Activated T-cell treated with anti-CD3 and anti-CD28 coated beads, Interleukin-2, amount 50 U/mL, for 72 hours (primary cell): ENCODE data around the gene PCLO. TPM values are rescaled to one million over a fixed set of nuclear protein-coding genes. Genes with fewer than 3 reads are reported as not detected.
"Not testable (repeated sequence)": the region's sequence is repeated elsewhere in the genome, so short reads cannot be mapped to it uniquely, and the experiment has no call there.

Experiments used
- ATAC-seq, 2 donors: fragments of 150-1000 bp; cut with Tn5 transposase; replicated peaks in 1 of 2; 2 replicates each; pipeline ENCODE4 v1.10.0; 2021; ENCODE audit warnings: moderate library complexity in 2 of 2, mild to moderate bottlenecking in 1 of 2
- DNase-seq, 2 donors: peaks; one replicate each; pipeline ENCODE4 v3.0.0; 2021 to 2022; ENCODE audit warnings: mixed read lengths in 1 of 2
- H3K27ac Mint-ChIP-seq: one replicate; pipeline ENCODE4 v1.8.0; 2022; ENCODE audit warnings: mild to moderate bottlenecking, moderate library complexity, mixed read lengths
- H3K27me3 Mint-ChIP-seq: one replicate; pipeline ENCODE4 v1.8.0; 2022; ENCODE audit warnings: low read depth, mixed read lengths
- H3K36me3 Mint-ChIP-seq, 2 donors: one replicate each; pipeline ENCODE4 v1.8.0; 2022; ENCODE audit warnings: mixed read lengths in 2 of 2, mild to moderate bottlenecking in 1 of 2; ENCODE audit not compliant: insufficient read depth in 2 of 2
- H3K4me1 Mint-ChIP-seq: one replicate; pipeline ENCODE4 v1.8.0; 2022; ENCODE audit warnings: low read depth, mixed read lengths
- H3K4me3 Mint-ChIP-seq, 2 donors: one replicate each; pipeline ENCODE4 v1.8.0; 2022; ENCODE audit warnings: mild to moderate bottlenecking in 2 of 2, mixed read lengths in 2 of 2, moderate library complexity in 2 of 2
- H3K9me3 Mint-ChIP-seq, 2 donors: one replicate each; pipeline ENCODE4 v1.8.0; 2022; ENCODE audit warnings: mixed read lengths in 2 of 2
- total RNA-seq, 2 donors: library from RNA; stranded (reverse); gene quantifications; one replicate each; pipeline ENCODE4 v1.2.3, GENCODE V29; 2022

PCLO gene
- total RNA-seq, 2 donors from 2014 or later = 0.02 to 0.22 TPM

- H3K36me3 Mint-ChIP-seq = peaks cover 6 to 7% of the 10 kb centered on the region in 2 donors
- DNase-seq (no peak), ATAC-seq (no peak)
- H3K27me3 Mint-ChIP-seq = no peaks in the 10 kb centered on the region
- H3K4me3 Mint-ChIP-seq = no peak overlapping the region
- no peaks in the 10 kb centered on the region for H3K4me1 Mint-ChIP-seq
- H3K9me3 Mint-ChIP-seq = peaks cover 6 to 8% of the 10 kb centered on the region in 2 donors
- H3K27ac Mint-ChIP-seq = no peak overlapping the region
Observed at GRCh38 chr7:83119026-83119382, 43.7 kb downstream of the PCLO start.

- no peak for DNase-seq
- Mint-ChIP-seq H3K27me3 (no peaks in the 10 kb centered on the region), H3K4me3 (no peak overlapping the region), H3K27ac (no peak overlapping the region), H3K9me3 (peaks cover 6 to 8% of the 10 kb centered on the region in 2 donors), H3K4me1 (no peaks in the 10 kb centered on the region), H3K36me3 (peaks cover 6 to 7% of the 10 kb centered on the region in 2 donors)
- ATAC-seq = no peak
Observed at GRCh38 chr7:83118347-83119025, 44.2 kb downstream of the PCLO start.

DNA sequence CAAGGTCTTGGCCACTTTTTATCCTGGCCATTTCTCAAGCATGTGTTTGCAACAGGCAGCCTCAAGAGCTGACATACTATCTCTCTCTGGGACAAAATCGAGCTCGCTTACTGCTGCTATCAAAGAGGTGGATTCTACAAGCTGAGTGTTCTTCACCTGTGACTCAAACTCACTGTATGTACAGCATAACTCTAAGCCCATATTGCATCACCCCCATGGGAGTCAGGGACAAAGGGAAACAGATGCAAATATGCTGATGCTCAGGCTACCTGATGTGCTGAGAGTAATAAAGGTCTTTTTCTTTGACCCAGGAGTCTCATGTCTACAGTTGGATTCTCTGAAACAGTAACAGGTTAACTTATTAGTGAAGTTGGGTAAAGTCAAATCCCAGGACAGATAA lies 45.2 kb downstream of the PCLO start:
- H3K9me3 Mint-ChIP-seq = peaks cover 4 to 8% of the 10 kb centered on the region in 2 donors
- ATAC-seq = no peak
- no peak overlapping the region for H3K4me3 Mint-ChIP-seq

DNA sequence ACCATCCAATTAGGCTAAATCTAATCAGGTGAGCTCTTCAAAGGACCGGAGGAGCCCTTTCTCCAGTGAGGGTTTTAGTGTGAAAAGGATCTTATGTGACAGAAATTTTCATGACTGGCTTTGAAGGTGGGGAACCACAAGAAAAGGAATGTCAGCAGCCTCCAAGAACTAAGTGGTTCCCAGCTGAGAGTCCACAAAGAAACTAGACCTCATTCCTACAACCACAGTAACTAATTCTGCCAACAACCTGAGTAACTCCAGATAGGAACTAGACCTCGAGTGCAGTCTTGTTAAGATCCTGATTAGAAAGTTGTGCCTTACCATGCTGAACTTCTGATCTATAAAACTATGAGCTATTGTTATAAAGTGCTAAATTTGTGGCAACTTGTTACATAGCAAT lies 51.3 kb downstream of the PCLO start:
- Mint-ChIP-seq H3K36me3 (no peaks in the 10 kb centered on the region), H3K4me1 (no peaks in the 10 kb centered on the region), H3K9me3 (peaks cover 2 to 7% of the 10 kb centered on the region in 2 donors), H3K4me3 (no peak overlapping the region), H3K27ac (no peak overlapping the region), H3K27me3 (no peaks in the 10 kb centered on the region)
- DNase-seq (no peak), ATAC-seq (no peak)

More for the DNA sequence above, 45.2 kb downstream of the PCLO start:
- no peaks in the 10 kb centered on the region for H3K27me3 Mint-ChIP-seq
- H3K4me1 Mint-ChIP-seq = no peaks in the 10 kb centered on the region
- DNase-seq = no peak
- peaks cover 5 to 6% of the 10 kb centered on the region in 2 donors for H3K36me3 Mint-ChIP-seq
- H3K27ac Mint-ChIP-seq = no peak overlapping the region

GRCh38 chr7:83109352-83109751 lies 53.3 kb downstream of the PCLO start:
- Mint-ChIP-seq H3K36me3 (no peaks in the 10 kb centered on the region), H3K4me1 (no peaks in the 10 kb centered on the region), H3K9me3 (peaks cover 2 to 9% of the 10 kb centered on the region in 2 donors), H3K27me3 (no peaks in the 10 kb centered on the region), H3K4me3 (no peak overlapping the region), H3K27ac (no peak overlapping the region)
- ATAC-seq (no peak), DNase-seq (no peak)

DNA sequence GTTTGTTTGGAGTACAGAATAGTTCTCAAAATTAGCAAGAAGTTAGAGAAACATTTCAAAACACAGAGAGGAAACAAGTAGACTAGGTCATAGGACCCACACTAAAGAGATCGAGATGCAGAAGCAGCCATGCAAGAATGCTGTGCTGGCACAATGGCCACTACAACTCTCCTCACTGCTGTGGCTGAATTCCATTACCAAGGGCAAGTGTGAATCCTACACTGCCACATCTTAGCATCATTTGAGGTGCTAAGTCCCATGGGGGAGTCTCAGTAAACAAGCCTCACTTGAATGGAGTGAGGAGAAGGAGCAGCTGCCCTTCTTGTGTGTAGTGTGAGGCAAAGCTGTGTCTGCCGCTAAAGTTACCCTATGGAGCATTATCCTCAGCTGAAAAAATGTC lies 56.7 kb downstream of the PCLO start:
- Mint-ChIP-seq H3K4me1 (no peaks in the 10 kb centered on the region), H3K27me3 (no peaks in the 10 kb centered on the region), H3K36me3 (no peaks in the 10 kb centered on the region), H3K4me3 (no peak overlapping the region), H3K27ac (no peak overlapping the region), H3K9me3 (peaks cover 2 to 9% of the 10 kb centered on the region in 2 donors)
- ATAC-seq (no peak), DNase-seq (no peak)

DNA sequence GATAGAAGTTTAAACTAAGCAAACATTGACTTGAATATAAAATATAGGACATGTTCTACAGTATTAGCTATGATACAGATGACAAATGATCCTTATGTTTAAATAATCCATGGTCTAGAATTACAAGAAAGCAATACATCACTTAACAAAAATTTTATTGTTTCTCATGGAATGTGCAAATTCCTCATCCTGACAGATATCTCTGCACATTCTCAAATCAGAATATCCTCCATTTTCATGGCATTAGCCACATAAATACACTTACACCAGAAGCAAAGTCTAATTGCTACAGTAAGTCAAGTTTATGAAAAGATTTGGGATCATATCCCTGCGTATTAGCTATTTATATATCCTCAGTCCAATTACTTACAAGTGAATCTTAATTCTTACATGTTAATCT lies 57.6 kb downstream of the PCLO start:
- DNase-seq (no peak), ATAC-seq (no peak)
- no peaks in the 10 kb centered on the region for H3K36me3 Mint-ChIP-seq
- H3K4me1 Mint-ChIP-seq = no peaks in the 10 kb centered on the region
- peaks cover 0 to 8% of the 10 kb centered on the region in 2 donors for H3K9me3 Mint-ChIP-seq
- H3K27ac Mint-ChIP-seq = no peak overlapping the region
- H3K27me3 Mint-ChIP-seq = no peaks in the 10 kb centered on the region
- no peak overlapping the region for H3K4me3 Mint-ChIP-seq

DNA sequence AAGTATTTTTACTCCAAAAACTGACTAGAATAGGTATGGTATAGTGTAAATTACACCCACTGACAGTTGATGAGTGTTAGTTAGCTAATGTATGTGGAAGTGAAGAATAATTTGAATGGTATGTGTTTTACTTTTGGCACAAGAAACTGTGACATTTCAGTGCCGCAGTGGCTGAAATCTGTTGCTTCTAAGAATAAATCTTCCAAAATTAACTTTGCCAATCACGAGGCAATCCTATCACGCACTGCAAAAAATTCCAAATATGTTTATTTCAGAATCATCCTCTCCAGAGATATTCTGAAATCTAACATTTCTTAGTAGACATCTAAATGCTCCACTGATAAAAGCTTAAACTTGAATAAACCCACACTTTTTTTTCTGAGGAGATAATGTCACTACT lies 61.2 kb downstream of the PCLO start:
- Mint-ChIP-seq H3K4me3 (no peak overlapping the region), H3K36me3 (no peaks in the 10 kb centered on the region), H3K27me3 (no peaks in the 10 kb centered on the region), H3K9me3 (peaks cover 1 to 5% of the 10 kb centered on the region in 2 donors), H3K4me1 (no peaks in the 10 kb centered on the region), H3K27ac (no peak overlapping the region)
- ATAC-seq (no peak), DNase-seq (no peak)

DNA sequence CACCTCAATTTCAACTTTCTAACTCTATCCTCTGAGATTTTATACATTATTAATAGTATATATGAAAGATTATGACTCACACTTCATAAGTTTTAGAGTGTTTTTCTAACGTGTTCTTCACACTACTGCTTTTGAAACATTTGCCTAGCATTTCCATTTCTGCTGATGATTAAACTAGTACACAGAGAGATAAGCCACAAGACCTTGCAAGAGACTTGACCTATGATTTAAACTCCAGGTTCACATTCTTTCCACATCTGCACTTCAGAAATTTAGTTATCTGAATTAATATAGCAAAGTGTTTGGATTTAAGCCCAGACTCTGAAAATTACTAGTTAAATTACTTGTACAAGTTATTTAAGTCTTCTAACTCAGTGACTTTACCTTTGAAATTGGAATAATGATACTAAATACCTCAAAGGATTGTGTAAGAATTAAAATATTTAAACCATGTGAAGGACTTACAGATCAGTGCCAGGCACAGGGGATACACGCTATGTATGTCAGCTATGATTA lies 66.6 kb downstream of the PCLO start:
- no peaks in the 10 kb centered on the region for H3K27me3 Mint-ChIP-seq
- peaks cover 1 to 5% of the 10 kb centered on the region in 2 donors for H3K9me3 Mint-ChIP-seq
- H3K4me3 Mint-ChIP-seq = no peak overlapping the region
- ATAC-seq (no peak), DNase-seq (no peak)
- no peaks in the 10 kb centered on the region for H3K4me1 Mint-ChIP-seq
- no peaks in the 10 kb centered on the region for H3K36me3 Mint-ChIP-seq
- H3K27ac Mint-ChIP-seq = no peak overlapping the region

DNA sequence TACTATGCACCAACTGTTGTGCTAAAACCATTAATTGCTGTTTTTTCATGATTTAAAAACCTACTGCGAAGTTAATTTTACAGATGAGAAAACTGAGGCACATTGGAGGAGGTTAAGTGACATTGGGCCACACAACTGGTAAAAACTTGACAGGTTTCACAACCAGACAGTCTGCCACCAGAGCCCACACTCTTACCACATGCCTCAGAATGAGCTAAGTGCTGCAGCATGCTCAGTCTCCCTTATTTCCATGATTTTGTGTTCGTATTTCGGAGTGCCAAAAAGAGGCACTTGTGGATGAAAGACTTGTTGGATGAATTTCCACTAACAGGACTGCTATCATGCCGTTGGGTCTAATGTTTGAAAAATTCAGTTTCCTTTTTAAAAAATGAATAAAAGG lies 77.4 kb downstream of the PCLO start:
- Mint-ChIP-seq H3K27me3 (no peaks in the 10 kb centered on the region), H3K4me1 (no peaks in the 10 kb centered on the region), H3K27ac (no peak overlapping the region), H3K9me3 (peaks cover 0 to 5% of the 10 kb centered on the region in 2 donors), H3K4me3 (no peak overlapping the region), H3K36me3 (no peaks in the 10 kb centered on the region)
- no peak for DNase-seq
- no peak for ATAC-seq

- not testable (repeated sequence) for H3K27ac Mint-ChIP-seq, H3K9me3 Mint-ChIP-seq, H3K4me3 Mint-ChIP-seq, H3K4me1 Mint-ChIP-seq, ATAC-seq, DNase-seq, H3K36me3 Mint-ChIP-seq, H3K27me3 Mint-ChIP-seq
Observed at GRCh38 chr7:83079879-83080278, 82.8 kb downstream of the PCLO start.

GRCh38 chr7:83077328-83077727 lies 85.4 kb downstream of the PCLO start:
- Mint-ChIP-seq H3K27ac (no peak overlapping the region), H3K36me3 (no peaks in the 10 kb centered on the region), H3K27me3 (no peaks in the 10 kb centered on the region), H3K9me3 (peaks cover 3 to 9% of the 10 kb centered on the region in 2 donors), H3K4me3 (no peak overlapping the region), H3K4me1 (no peaks in the 10 kb centered on the region)
- DNase-seq (no peak), ATAC-seq (no peak)

GRCh38 chr7:83072576-83073517 lies 89.8 kb downstream of the PCLO start:
- Mint-ChIP-seq H3K9me3 (peaks cover 2 to 8% of the 10 kb centered on the region in 2 donors), H3K4me1 (no peaks in the 10 kb centered on the region), H3K36me3 (peaks cover 0 to 2% of the 10 kb centered on the region in 2 donors), H3K27me3 (no peaks in the 10 kb centered on the region), H3K4me3 (no peak overlapping the region), H3K27ac (no peak overlapping the region)
- no peak for ATAC-seq
- no peak for DNase-seq
